ENCODE measurements around the gene APOBEC3C. TPM values are rescaled to one million over a fixed set of nuclear protein-coding genes. Genes with fewer than 3 reads are reported as not detected.
"Not testable (repeated sequence)": the region's sequence is repeated elsewhere in the genome, so short reads cannot be mapped to it uniquely, and the experiment has no call there.

APOBEC3C gene
- total and polyA plus RNA-seq, 2 donors = 5.1 to 29.6 TPM

GRCh38 chr22:39026509-39027150 lies 12.6 kb downstream of the APOBEC3C start:
- Histone ChIP-seq H3K4me3 (ENCODE audit: low read length in 2 of 2) (no peak overlapping the region), H3K9me3 (ENCODE audit: control insufficient read depth in 2 of 2, insufficient read depth in 1 of 2, low read length in 1 of 2) (no peaks in the 10 kb centered on the region), H3K36me3 (ENCODE audit: control insufficient read depth in 2 of 2, insufficient read depth in 2 of 2, low read length in 1 of 2) (peaks cover 9 to 16% of the 10 kb centered on the region in 2 donors), H3K27ac (ENCODE audit: low read depth in 1 of 2, low read length in 1 of 2) (peak overlapping the region in 1 of 2 donors; percentile 31), H3K27me3 (ENCODE audit: control insufficient read depth in 2 of 2, insufficient read depth in 1 of 2, low read length in 1 of 2) (no peaks in the 10 kb centered on the region), H3K4me1 (ENCODE audit: control insufficient read depth in 2 of 2, insufficient read depth in 2 of 2, low read length in 2 of 2) (peaks cover 0 to 26% of the 10 kb centered on the region in 2 donors)
- DNase-seq (ENCODE audit: low read depth in 6 of 9, low spot score in 9 of 9) = no peak
- WGBS = 95% methylated on average over 12 of the region's 12 CpGs

DNA sequence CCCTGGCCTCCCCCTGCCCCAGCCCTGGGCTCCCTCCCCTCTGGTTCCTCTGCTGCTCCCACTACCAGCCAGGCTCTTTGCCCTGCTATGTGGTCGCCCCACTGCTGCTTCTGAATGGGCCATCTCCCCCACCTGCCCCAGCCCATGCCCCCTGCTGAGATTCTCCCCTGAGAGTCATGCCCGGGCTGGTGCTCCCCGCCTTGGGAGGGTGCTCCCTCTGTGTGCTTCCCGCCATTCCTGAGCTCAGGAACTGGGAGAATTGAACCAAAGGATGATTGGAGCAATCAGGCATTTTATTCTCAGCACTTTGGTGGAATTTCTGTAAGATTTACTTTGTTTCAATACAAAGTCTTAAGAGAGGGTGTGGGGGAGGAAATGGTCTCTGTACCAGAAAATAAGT lies 13.7 kb downstream of the APOBEC3C start:
- DNase-seq (ENCODE audit: low read depth in 6 of 9, low spot score in 9 of 9) = no peak
- Histone ChIP-seq H3K9me3 (ENCODE audit: control insufficient read depth in 2 of 2, insufficient read depth in 1 of 2, low read length in 1 of 2) (no peaks in the 10 kb centered on the region), H3K27ac (ENCODE audit: low read depth in 1 of 2, low read length in 1 of 2) (no peak overlapping the region), H3K4me1 (ENCODE audit: control insufficient read depth in 2 of 2, insufficient read depth in 2 of 2, low read length in 2 of 2) (peaks cover 0 to 16% of the 10 kb centered on the region in 2 donors), H3K4me3 (ENCODE audit: low read length in 2 of 2) (no peak overlapping the region), H3K27me3 (ENCODE audit: control insufficient read depth in 2 of 2, insufficient read depth in 1 of 2, low read length in 1 of 2) (no peaks in the 10 kb centered on the region), H3K36me3 (ENCODE audit: control insufficient read depth in 2 of 2, insufficient read depth in 2 of 2, low read length in 1 of 2) (peaks cover 9 to 16% of the 10 kb centered on the region in 2 donors)
- WGBS = 95% methylated on average over 4 of the region's 4 CpGs

DNA sequence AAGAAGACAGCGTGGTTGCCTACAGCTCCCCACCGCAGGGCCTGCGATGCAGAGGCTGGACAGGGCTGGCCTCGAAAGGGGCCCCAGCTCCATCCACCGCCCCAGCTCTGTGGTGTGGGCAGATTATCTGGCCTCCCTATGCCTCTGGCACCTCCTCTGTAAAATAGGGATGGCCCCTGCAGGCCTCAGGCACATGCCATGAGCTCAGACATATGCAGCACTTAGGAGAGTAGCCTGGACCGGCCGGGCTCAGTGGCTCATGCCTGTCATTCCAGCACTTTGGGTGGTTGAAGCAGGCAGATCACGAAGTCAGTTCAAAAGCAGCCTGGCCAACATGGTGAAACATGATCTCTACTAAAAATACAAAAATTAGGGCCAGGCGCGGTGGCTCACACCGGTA lies 14.2 kb downstream of the APOBEC3C start:
- peaks cover 0 to 16% of the 10 kb centered on the region in 2 donors for H3K4me1 ChIP-seq (ENCODE audit: control insufficient read depth in 2 of 2, insufficient read depth in 2 of 2, low read length in 2 of 2)
- no peak overlapping the region for H3K4me3 ChIP-seq (ENCODE audit: low read length in 2 of 2)
- 98% methylated on average over 11 of the region's 11 CpGs for WGBS
- no peaks in the 10 kb centered on the region for H3K27me3 ChIP-seq (ENCODE audit: control insufficient read depth in 2 of 2, insufficient read depth in 1 of 2, low read length in 1 of 2)
- no peak for DNase-seq (ENCODE audit: low read depth in 6 of 9, low spot score in 9 of 9)
- no peak overlapping the region for H3K27ac ChIP-seq (ENCODE audit: low read depth in 1 of 2, low read length in 1 of 2)
- no peaks in the 10 kb centered on the region for H3K9me3 ChIP-seq (ENCODE audit: control insufficient read depth in 2 of 2, insufficient read depth in 1 of 2, low read length in 1 of 2)
- peaks cover 9 to 16% of the 10 kb centered on the region in 2 donors for H3K36me3 ChIP-seq (ENCODE audit: control insufficient read depth in 2 of 2, insufficient read depth in 2 of 2, low read length in 1 of 2)

DNA sequence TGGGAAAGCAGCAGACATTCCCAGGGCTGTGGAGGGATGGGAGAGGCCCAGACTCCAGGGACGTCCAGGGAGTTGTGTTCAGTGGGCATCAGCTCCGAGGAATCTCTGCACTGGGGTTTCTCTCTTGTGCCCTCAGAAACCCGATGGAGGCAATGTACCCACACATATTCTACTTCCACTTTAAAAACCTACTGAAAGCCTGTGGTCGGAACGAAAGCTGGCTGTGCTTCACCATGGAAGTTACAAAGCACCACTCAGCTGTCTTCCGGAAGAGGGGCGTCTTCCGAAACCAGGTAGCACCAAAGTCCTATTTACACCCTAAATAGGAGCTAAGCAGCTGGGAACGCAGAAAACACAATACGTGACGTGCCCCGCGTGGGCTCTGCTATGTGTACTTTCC lies 15.2 kb downstream of the APOBEC3C start:
- H3K4me3 ChIP-seq (ENCODE audit: low read length in 2 of 2) = no peak overlapping the region
- peaks cover 0 to 16% of the 10 kb centered on the region in 2 donors for H3K4me1 ChIP-seq (ENCODE audit: control insufficient read depth in 2 of 2, insufficient read depth in 2 of 2, low read length in 2 of 2)
- no peaks in the 10 kb centered on the region for H3K9me3 ChIP-seq (ENCODE audit: control insufficient read depth in 2 of 2, insufficient read depth in 1 of 2, low read length in 1 of 2)
- DNase-seq (ENCODE audit: low read depth in 6 of 9, low spot score in 9 of 9) = no peak
- peaks cover 2 to 7% of the 10 kb centered on the region in 2 donors for H3K36me3 ChIP-seq (ENCODE audit: control insufficient read depth in 2 of 2, insufficient read depth in 2 of 2, low read length in 1 of 2)
- H3K27ac ChIP-seq (ENCODE audit: low read depth in 1 of 2, low read length in 1 of 2) = no peak overlapping the region
- no peaks in the 10 kb centered on the region for H3K27me3 ChIP-seq (ENCODE audit: control insufficient read depth in 2 of 2, insufficient read depth in 1 of 2, low read length in 1 of 2)
- WGBS = 98% methylated on average over 13 of the region's 13 CpGs

DNA sequence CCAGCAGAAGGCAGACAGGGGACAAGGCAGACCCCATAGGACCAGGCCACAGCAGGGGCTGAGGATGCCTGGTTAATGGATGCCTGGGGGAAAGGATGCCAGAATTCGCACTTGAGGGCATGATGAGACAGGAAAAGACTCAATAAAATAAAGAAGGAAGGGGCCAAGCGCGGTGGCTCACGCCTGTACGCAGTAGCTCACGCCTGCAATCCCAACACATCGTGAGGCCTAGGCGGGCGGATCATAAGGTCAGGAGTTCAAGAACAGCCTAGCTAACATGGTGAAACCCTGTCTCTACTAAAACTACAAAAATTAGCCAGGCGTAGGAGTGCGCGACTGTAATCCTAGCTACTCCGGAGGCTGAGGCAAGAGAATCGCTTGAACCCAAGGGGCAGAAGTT lies 16.6 kb downstream of the APOBEC3C start:
- Histone ChIP-seq H3K4me1 (ENCODE audit: control insufficient read depth in 2 of 2, insufficient read depth in 2 of 2, low read length in 2 of 2) (peaks cover 0 to 2% of the 10 kb centered on the region in 2 donors), H3K9me3 (ENCODE audit: control insufficient read depth in 2 of 2, insufficient read depth in 1 of 2, low read length in 1 of 2) (no peaks in the 10 kb centered on the region), H3K27me3 (ENCODE audit: control insufficient read depth in 2 of 2, insufficient read depth in 1 of 2, low read length in 1 of 2) (no peaks in the 10 kb centered on the region), H3K36me3 (ENCODE audit: control insufficient read depth in 2 of 2, insufficient read depth in 2 of 2, low read length in 1 of 2) (peaks cover 0 to 2% of the 10 kb centered on the region in 2 donors), H3K27ac (ENCODE audit: low read depth in 1 of 2, low read length in 1 of 2) (no peak overlapping the region), H3K4me3 (ENCODE audit: low read length in 2 of 2) (no peak overlapping the region)
- no peak for DNase-seq (ENCODE audit: low read depth in 6 of 9, low spot score in 9 of 9)
- 97% methylated on average over 14 of the region's 14 CpGs for WGBS

GRCh38 chr22:39031434-39032295 lies 17.6 kb downstream of the APOBEC3C start:
- H3K4me1 ChIP-seq (ENCODE audit: control insufficient read depth in 2 of 2, insufficient read depth in 2 of 2, low read length in 2 of 2); DNase-seq (ENCODE audit: low read depth in 6 of 9, low spot score in 9 of 9); H3K27me3 ChIP-seq (ENCODE audit: control insufficient read depth in 2 of 2, insufficient read depth in 1 of 2, low read length in 1 of 2); H3K9me3 ChIP-seq (ENCODE audit: control insufficient read depth in 2 of 2, insufficient read depth in 1 of 2, low read length in 1 of 2); H3K4me3 ChIP-seq (ENCODE audit: low read length in 2 of 2); H3K27ac ChIP-seq (ENCODE audit: low read depth in 1 of 2, low read length in 1 of 2); H3K36me3 ChIP-seq (ENCODE audit: control insufficient read depth in 2 of 2, insufficient read depth in 2 of 2, low read length in 1 of 2): not testable (repeated sequence)
- WGBS = 94% methylated on average over 17 of the region's 18 CpGs

DNA sequence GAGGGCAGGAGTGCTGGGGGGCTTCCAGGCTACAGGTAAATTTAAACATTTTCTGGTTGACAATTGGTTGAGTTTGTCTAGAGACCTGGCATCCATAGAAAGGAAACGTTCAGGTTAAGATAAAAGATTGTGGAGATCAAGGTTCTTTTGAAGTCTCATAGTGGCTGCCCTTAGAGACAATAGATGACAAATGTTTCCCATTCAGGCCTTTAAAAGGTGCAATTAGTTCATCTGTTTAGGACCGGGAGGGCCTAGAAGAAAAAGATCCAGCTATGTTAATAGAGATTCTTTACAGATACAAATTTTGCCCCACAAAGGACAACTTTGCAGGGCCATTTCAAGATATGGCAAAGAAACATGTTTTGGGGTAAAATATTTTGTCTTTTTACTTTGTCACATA lies 23.0 kb downstream of the APOBEC3C start:
- not testable (repeated sequence) for H3K9me3 ChIP-seq (ENCODE audit: control insufficient read depth in 2 of 2, insufficient read depth in 1 of 2, low read length in 1 of 2); H3K27me3 ChIP-seq (ENCODE audit: control insufficient read depth in 2 of 2, insufficient read depth in 1 of 2, low read length in 1 of 2); H3K27ac ChIP-seq (ENCODE audit: low read depth in 1 of 2, low read length in 1 of 2); DNase-seq (ENCODE audit: low read depth in 6 of 9, low spot score in 9 of 9); H3K4me3 ChIP-seq (ENCODE audit: low read length in 2 of 2); H3K36me3 ChIP-seq (ENCODE audit: control insufficient read depth in 2 of 2, insufficient read depth in 2 of 2, low read length in 1 of 2)
- WGBS = 40% methylated on average over 2 of the region's 2 CpGs
- H3K4me1 ChIP-seq (ENCODE audit: control insufficient read depth in 2 of 2, insufficient read depth in 2 of 2, low read length in 2 of 2) = peaks cover 3 to 20% of the 10 kb centered on the region in 2 donors

DNA sequence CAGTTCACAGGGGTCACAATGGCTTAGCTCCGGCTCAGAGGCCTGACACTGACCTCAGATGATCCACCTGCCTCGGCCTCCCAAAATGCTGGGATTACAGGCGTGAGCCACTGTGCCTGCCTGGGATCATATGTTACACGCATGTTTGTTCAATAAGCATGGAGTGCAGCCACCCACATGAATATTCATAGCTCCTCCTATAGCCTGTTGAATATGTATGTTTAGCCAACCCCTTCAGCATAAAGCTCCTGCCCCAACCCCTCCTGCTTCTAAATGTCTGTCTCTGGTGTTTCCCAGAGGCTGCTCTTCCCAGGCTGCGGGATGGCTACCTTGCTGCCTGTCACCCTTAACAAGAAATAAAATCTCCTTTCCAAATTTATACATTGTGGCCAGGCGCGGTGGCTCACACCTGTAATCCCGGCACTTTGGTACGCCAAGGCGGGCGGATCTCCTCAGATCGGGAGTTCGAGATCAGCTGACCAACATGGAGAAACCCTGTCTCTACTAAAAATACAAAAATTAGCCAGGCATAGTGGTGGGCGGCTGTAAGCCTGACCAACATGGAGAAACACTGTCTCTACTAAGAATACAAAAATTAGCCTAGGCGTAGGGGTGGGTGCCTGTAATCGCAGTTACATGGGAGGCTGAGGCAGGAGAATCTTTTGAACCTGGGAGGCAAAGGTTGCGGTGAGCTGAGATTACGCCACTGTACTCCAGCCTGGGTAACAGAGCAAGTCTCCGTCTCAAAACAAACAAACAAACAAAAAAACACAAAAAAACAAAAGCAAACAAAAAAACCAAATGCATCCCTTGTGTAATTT lies 25.5 kb downstream of the APOBEC3C start:
- no peak for DNase-seq (ENCODE audit: low read depth in 6 of 9, low spot score in 9 of 9)
- Histone ChIP-seq H3K4me3 (ENCODE audit: low read length in 2 of 2) (no peak overlapping the region), H3K4me1 (ENCODE audit: control insufficient read depth in 2 of 2, insufficient read depth in 2 of 2, low read length in 2 of 2) (peaks cover 3 to 23% of the 10 kb centered on the region in 2 donors), H3K27ac (ENCODE audit: low read depth in 1 of 2, low read length in 1 of 2) (no peak overlapping the region), H3K27me3 (ENCODE audit: control insufficient read depth in 2 of 2, insufficient read depth in 1 of 2, low read length in 1 of 2) (no peaks in the 10 kb centered on the region), H3K36me3 (ENCODE audit: control insufficient read depth in 2 of 2, insufficient read depth in 2 of 2, low read length in 1 of 2) (peaks cover 5 to 6% of the 10 kb centered on the region in 2 donors), H3K9me3 (ENCODE audit: control insufficient read depth in 2 of 2, insufficient read depth in 1 of 2, low read length in 1 of 2) (no peaks in the 10 kb centered on the region)
- WGBS = 97% methylated on average over 19 of the region's 19 CpGs
